ENCODE results near the gene ACTR2.

ACTR2 gene

DNA sequence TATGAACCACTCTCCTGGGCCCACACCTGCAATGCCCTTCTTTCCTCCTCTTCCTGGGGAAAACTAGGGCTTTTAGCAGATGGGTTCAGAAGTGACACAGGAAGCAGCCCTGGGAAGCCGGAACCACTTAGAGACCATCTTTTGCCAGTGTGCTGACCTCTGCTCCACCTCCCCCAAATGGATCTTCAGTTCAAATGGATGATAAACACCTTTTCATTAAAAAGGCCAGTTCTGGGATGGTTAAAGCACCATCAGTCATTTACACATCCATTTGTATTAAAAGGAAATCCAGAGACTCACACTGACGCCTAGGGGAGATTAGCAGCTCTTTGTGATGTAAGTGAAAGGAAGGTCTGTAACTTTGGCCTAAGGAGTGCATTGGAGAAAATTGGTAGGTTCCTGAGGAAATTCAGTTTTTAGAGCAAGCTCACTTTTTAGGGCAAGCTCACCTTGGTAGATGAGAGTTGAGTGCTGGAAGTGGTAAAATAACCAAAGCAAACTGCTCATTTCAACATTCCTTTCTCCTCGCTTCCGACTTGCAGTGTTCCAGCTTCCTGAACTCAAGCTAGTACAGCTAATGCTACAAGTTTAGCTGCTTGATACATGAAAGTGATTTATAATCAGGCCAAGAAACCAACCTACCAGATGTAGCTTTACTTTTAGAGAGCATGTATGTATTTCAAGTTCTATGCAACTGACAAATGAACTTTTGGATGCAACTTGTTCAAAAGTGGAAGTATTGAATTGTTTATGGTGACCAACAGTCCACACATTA lies 47.7 kb downstream of the ACTR2 start:
- TF ChIP-seq, protein P1, sequence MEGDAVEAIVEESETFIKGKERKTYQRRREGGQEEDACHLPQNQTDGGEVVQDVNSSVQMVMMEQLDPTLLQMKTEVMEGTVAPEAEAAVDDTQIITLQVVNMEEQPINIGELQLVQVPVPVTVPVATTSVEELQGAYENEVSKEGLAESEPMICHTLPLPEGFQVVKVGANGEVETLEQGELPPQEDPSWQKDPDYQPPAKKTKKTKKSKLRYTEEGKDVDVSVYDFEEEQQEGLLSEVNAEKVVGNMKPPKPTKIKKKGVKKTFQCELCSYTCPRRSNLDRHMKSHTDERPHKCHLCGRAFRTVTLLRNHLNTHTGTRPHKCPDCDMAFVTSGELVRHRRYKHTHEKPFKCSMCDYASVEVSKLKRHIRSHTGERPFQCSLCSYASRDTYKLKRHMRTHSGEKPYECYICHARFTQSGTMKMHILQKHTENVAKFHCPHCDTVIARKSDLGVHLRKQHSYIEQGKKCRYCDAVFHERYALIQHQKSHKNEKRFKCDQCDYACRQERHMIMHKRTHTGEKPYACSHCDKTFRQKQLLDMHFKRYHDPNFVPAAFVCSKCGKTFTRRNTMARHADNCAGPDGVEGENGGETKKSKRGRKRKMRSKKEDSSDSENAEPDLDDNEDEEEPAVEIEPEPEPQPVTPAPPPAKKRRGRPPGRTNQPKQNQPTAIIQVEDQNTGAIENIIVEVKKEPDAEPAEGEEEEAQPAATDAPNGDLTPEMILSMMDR (conservative IDR thresholded peaks at IDR 0.05) = no peak

DNA sequence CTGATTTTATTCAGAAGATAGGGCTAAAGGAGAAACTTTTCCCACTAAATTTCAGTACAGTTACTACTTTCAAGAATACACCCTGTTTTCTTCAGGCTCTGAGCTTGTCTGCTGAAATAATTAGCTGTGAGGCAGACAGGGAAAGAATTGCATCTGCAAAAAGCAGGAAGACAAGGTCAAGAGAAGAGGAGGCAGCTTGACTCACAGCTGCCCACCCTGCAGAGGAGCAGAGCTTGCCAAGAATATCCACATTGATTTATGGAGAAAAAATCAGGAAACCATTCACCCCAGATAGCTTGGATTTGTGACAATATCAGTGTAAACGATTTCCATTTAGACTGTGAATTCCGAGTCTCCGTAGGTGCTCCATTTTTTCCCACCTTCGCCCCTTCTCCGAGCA lies 49.0 kb downstream of the ACTR2 start:
- TF ChIP-seq, protein P1 (conservative IDR thresholded peaks at IDR 0.05) = no peak
- no peak overlapping the region for H3K27ac ChIP-seq

More for the DNA sequence above, 47.7 kb downstream of the ACTR2 start:
- H3K27ac ChIP-seq = no peak overlapping the region

DNA sequence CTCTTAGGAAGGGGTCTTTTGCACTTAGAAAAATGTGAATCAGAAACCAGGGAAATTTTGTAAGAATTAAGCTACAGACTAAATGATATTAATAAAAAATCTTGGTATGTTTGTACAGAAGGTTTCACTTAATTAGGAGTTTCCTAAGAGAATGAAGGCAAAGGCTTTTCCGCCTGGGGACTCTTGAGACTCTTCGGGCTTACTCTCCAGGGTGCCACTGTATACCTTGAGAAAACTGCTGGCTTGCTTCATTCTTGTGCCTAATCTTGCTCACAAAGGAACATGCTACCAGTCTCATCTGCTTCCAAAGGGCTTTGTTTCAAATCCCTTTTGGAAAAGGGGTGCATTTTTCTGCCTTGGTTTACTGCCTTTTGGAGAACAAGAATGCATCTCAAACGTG lies 49.5 kb downstream of the ACTR2 start:
- H3K27ac ChIP-seq = no peak overlapping the region
- TF ChIP-seq, protein P1 (conservative IDR thresholded peaks at IDR 0.05) = no peak

DNA sequence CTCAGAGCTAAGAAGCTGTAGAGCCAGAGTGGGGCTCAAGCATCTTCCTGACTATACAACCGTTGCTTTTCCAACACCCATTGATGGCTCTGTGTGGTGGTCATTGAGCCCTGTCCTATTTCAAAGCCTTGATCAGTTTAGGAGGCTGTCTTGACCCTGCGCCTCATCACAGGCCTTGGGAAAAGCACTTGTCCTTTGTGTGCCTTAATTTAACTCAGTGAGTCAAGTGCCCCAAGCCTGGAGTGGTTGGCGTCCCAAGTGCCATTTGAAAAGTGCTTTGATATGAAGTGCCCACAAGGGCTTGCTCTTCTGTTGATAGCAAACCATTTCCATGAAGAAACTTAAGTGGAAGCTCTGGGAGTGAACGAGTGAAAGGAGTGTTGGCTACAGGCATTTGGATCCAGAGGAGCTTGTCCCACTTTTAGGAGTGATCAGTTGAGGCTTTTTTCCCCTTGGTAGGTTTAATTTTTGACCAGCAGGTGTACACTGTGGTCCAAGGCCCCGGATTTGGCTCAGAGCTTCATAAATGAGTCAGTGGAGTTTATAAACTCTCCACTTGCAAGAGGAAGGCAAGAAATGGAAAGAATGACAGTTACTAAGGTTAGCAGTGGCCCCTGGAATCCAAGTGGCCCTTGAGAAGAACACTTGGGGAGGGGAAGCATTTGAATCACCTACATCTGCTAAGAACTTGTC lies 50.3 kb downstream of the ACTR2 start:
- TF ChIP-seq, protein P1 (conservative IDR thresholded peaks at IDR 0.05) = no peak
- H3K27ac ChIP-seq = no peak overlapping the region

DNA sequence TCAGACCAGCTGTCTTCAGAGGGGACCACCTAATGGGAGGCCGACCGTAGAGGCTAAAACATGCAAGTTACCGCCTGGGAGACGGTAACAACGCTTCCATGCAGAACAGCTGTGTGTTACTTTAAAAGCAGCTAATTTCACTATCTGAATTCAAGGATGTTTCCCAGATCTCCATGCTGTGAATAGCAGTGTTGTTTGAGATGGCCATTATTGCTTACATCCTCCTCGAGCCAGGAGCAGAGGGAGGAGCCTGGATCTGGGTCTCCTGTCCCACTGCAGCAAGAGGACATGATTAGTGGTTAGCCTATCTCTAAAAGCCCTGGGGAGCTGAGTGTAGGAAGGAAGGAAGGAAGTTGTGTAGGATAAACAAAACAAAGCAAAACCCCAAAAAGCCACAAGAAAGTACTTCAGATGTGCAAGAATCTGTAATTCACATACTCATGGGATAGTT lies 50.9 kb downstream of the ACTR2 start:
- TF ChIP-seq, protein P1 (conservative IDR thresholded peaks at IDR 0.05) = no peak
- H3K27ac ChIP-seq = no peak overlapping the region

DNA sequence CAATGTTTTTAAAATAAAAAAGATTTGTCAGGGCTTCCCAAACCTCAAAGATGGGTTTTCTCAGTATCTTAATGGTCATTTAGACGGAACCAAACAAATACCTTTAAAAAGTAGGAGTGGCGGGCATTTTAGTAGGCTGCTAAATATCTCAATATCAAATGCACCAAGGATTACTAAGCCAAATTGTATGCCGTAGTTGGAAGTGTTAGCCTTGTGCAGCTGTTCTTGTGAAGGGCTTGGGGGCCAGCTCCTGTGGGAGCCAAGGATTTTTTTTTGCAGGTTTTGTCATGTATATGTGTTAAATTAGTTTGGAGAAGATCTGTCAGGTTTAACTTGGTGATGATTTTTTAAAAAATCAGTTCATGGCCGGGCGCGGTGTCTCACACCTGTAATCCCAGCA lies 52.1 kb downstream of the ACTR2 start:
- no peak overlapping the region for H3K27ac ChIP-seq
- TF ChIP-seq, protein P1 (conservative IDR thresholded peaks at IDR 0.05) = no peak

DNA sequence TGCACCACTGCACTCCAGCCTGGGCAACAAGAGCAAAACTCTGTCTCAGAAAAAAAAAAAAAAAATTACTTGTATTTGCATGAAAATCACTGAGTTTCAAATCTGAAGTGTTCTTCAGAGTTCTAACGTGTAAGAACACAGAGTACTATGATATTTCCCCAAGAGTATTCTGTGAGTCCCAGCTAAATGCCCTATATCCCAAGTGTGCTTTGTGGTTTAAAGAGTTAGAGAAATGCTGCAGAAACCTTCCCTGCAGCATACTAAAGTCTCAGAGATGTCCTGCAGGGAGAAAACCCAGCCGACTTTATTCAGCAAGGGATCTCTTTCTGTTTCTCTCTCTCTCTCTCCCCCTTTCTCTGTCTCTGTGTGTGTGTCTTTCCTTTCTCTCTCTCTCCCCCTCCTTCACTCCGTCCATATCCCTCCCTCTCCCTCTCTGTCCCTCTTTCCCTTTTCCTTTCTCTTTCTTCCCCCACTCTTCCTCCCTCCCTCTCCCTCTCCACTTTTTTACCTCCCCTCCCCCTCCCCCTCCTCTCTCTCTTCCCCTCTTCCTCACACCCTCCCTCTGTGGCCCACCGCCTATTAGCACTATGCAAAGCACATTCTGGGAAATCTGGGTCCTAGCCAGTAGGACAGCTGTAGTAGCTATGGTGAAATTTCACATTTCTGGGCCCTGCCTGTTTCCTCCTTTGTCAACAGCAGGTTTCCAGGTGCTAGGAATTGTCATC lies 54.2 kb downstream of the ACTR2 start:
- TF ChIP-seq, protein P1 (conservative IDR thresholded peaks at IDR 0.05) = no peak
- no peak overlapping the region for H3K27ac ChIP-seq
